Measurements from ENCODE around the gene F11R. TPM values are rescaled to one million over a fixed set of nuclear protein-coding genes. Genes with fewer than 3 reads are reported as not detected.

Gene F11R
- total RNA-seq (ENCODE audit: unreplicated experiment), result 7.7 TPM
- long read RNA-seq, result 0 reads

GRCh38 chr1:161020509-161021164 lies at the start of gene F11R:
F11R (minus strand) TSS chr1:161021152; CDS start chr1:161021073, 79 bp downstream.
- TF ChIP-seq CTCF (IDR thresholded peaks at IDR 0.05; ENCODE audit: partially characterized antibody, unreplicated experiment), result peak; percentile 53
- no peaks in the 10 kb centered on the region for H3K36me3 Mint-ChIP-seq (ENCODE audit: unreplicated experiment)
- peak; percentile 68 for DNase-seq
- peak within 1 kb of the TSS; percentile 89 for H3K4me3 Mint-ChIP-seq (ENCODE audit: unreplicated experiment)
- no peaks in the 10 kb centered on the region for H3K27me3 Mint-ChIP-seq (ENCODE audit: unreplicated experiment)
- peaks cover 5% of the 10 kb centered on the region for H3K4me1 Mint-ChIP-seq (ENCODE audit: low read depth, unreplicated experiment)
- H3K9me3 Mint-ChIP-seq (ENCODE audit: unreplicated experiment), result peaks cover 1% of the 10 kb centered on the region
- peak within 1 kb of the TSS; percentile 82 for H3K27ac Mint-ChIP-seq (ENCODE audit: unreplicated experiment)

GRCh38 chr1:161069731-161070270 lies 48.8 kb upstream of the F11R start, which contains the start of gene ARHGAP30:
ARHGAP30 (minus strand) TSS chr1:161069891; CDS start chr1:161069624, 267 bp downstream.
- Mint-ChIP-seq H3K9me3 (ENCODE audit: unreplicated experiment) (peaks cover 2% of the 10 kb centered on the region), H3K27me3 (ENCODE audit: unreplicated experiment) (peaks cover 14% of the 10 kb centered on the region), H3K4me3 (ENCODE audit: unreplicated experiment) (no peak within 1 kb of the TSS), H3K36me3 (ENCODE audit: unreplicated experiment) (peaks cover 6% of the 10 kb centered on the region), H3K4me1 (ENCODE audit: low read depth, unreplicated experiment) (no peaks in the 10 kb centered on the region), H3K27ac (ENCODE audit: unreplicated experiment) (no peak within 1 kb of the TSS)
- DNase-seq, result no peak
- no peak for TF ChIP-seq CTCF (IDR thresholded peaks at IDR 0.05; ENCODE audit: partially characterized antibody, unreplicated experiment)

DNA sequence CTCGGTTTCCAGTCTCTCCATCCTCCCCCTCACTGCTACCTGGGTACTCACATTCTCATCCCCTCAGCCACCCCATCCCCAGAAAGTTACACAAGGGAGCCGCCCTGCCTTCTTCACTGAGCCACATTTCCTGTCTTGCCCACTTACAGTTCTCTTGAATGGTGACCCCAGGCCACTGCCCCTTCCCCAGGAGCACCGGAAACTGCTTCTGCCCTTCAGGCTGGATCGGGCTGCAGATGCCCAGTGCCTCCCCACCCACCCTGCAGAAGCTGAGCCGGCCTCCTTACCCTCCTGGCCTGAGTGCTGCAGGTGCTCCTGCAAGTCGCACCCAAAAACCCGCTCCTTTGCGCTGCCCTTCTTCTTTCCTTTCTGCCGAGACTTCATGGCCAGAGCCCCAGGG lies 48.3 kb upstream of the F11R start:
- no peaks in the 10 kb centered on the region for H3K4me1 Mint-ChIP-seq (ENCODE audit: low read depth, unreplicated experiment)
- no peak overlapping the region for H3K4me3 Mint-ChIP-seq (ENCODE audit: unreplicated experiment)
- peaks cover 2% of the 10 kb centered on the region for H3K9me3 Mint-ChIP-seq (ENCODE audit: unreplicated experiment)
- H3K27me3 Mint-ChIP-seq (ENCODE audit: unreplicated experiment), result peaks cover 13% of the 10 kb centered on the region
- no peak for TF ChIP-seq CTCF (IDR thresholded peaks at IDR 0.05; ENCODE audit: partially characterized antibody, unreplicated experiment)
- no peak for DNase-seq
- no peak overlapping the region for H3K27ac Mint-ChIP-seq (ENCODE audit: unreplicated experiment)
- peaks cover 6% of the 10 kb centered on the region for H3K36me3 Mint-ChIP-seq (ENCODE audit: unreplicated experiment)

DNA sequence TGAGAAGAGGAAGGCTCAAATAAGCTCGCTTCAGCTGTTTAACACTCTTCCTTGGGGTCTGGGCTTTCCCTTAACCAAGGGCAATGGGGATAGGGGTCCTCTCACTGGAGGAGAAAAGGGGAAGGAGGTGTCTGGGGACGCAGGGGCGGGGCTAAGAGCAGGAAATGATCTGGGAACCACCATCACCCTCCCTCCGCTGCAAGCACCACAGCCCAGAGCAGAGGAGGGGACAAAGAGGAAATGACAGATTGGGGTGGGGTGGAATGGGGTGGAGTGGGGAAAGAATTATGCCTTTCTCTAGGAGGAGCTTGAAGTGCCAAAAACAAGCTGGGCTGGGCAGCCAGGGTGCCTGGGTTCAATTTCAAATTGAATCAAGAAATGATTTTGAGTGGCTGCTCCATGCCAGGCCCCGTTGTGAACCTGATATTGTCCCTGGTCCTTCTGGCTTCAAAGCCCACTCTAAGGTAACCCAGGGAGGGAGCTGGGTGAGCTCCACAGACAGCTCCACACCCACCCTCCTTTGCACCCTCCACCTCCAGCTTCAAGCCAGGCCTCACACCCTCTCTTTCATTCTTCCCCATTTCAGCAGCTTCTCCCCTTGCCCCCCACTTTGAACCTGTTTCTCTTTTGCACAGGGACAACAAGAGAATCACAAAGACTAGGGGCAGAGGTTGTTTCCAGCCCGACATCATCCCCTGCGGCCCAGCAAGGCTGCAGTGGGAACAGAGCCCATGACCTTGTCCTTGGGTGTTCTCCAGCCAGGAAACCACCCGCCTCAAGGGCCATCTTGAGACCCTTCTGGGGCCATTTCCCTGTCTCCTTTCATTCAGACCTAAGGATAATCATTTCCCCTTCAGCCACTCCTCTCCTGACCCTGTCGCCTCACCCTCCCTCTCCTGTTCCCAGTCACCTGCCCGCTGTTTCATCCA lies 47.6 kb upstream of the F11R start:
- Mint-ChIP-seq H3K27ac (ENCODE audit: unreplicated experiment) (no peak overlapping the region), H3K36me3 (ENCODE audit: unreplicated experiment) (peaks cover 6% of the 10 kb centered on the region), H3K27me3 (ENCODE audit: unreplicated experiment) (peaks cover 13% of the 10 kb centered on the region), H3K9me3 (ENCODE audit: unreplicated experiment) (peaks cover 2% of the 10 kb centered on the region), H3K4me1 (ENCODE audit: low read depth, unreplicated experiment) (peaks cover 2% of the 10 kb centered on the region), H3K4me3 (ENCODE audit: unreplicated experiment) (no peak overlapping the region)
- no peak for DNase-seq
- no peak for TF ChIP-seq CTCF (IDR thresholded peaks at IDR 0.05; ENCODE audit: partially characterized antibody, unreplicated experiment)

Data from glutamatergic neuron (in vitro differentiated cells).